Measurements from ENCODE around the gene PCBP3.

GRCh38 chr21:45635271-45636151 lies 8.0 kb upstream of the PCBP3 start:
- no peak for TF ChIP-seq POLR2A (IDR thresholded peaks at IDR 0.05)
- no peak for TF ChIP-seq CTCF (IDR thresholded peaks at IDR 0.05)
